MM.1S (cell line): ENCODE data around the gene PABPC3.

Experiments
- DNase-seq: peaks from one replicate; pipeline ENCODE4 v3.0.0-alpha.2; 2015
- H2AFZ ChIP-seq: fragments of 300-600 bp; sonication (generic); 2 replicates; pipeline ENCODE4 v1.6.0; 2016; ENCODE audit warnings: antibody characterized with exemption, low read length
- H3F3A ChIP-seq: fragments of 300-600 bp; sonication (generic); 2 replicates; pipeline ENCODE4 v1.6.1; 2016; ENCODE audit warnings: mild to moderate bottlenecking, antibody characterized with exemption, low read length, moderate library complexity, mixed read lengths; ENCODE audit not compliant: insufficient read depth
- H3K27ac ChIP-seq: fragments of 300-600 bp; sonication (generic); 2 replicates; pipeline ENCODE4 v1.5.1; 2016; ENCODE audit warnings: mild to moderate bottlenecking, low read length
- H3K27me3 ChIP-seq: fragments of 300-600 bp; sonication (generic); replicated peaks from 2 replicates; pipeline ENCODE4 v1.6.0; 2016; ENCODE audit warnings: low read length; ENCODE audit not compliant: insufficient read depth
- H3K36me3 ChIP-seq: fragments of 300-600 bp; sonication (generic); replicated peaks from 2 replicates; pipeline ENCODE4 v1.6.1; 2016; ENCODE audit warnings: mild to moderate bottlenecking, low read length, mixed read lengths; ENCODE audit not compliant: insufficient read depth
- H3K4me1 ChIP-seq: fragments of 300-600 bp; sonication (generic); 2 replicates; pipeline ENCODE4 v1.6.1; 2016; ENCODE audit warnings: low read length, mixed read lengths
- H3K4me2 ChIP-seq: fragments of 300-600 bp; sonication (generic); 2 replicates; pipeline ENCODE4 v1.6.0; 2016; ENCODE audit warnings: low read depth, low read length
- H3K4me3 ChIP-seq: fragments of 300-600 bp; sonication (generic); 2 replicates; pipeline ENCODE4 v1.5.1; 2016; ENCODE audit warnings: low read length, mixed read lengths
- H3K79me2 ChIP-seq: fragments of 300-600 bp; sonication (generic); 2 replicates; pipeline ENCODE4 v1.6.1; 2016; ENCODE audit warnings: mixed run types, low read length, mixed read lengths
- H3K9ac ChIP-seq: fragments of 300-600 bp; sonication (generic); 2 replicates; pipeline ENCODE4 v1.6.1; 2016; ENCODE audit warnings: low read length, mixed read lengths
- H3K9me2 ChIP-seq: fragments of 300-600 bp; sonication (generic); replicated peaks from 2 replicates; pipeline ENCODE4 v1.6.1; 2016; ENCODE audit warnings: mild to moderate bottlenecking, low read length, mixed read lengths; ENCODE audit not compliant: insufficient read depth
- H3K9me3 ChIP-seq: fragments of 300-600 bp; sonication (generic); replicated peaks from 2 replicates; pipeline ENCODE4 v1.6.1; 2016; ENCODE audit warnings: mild to moderate bottlenecking, low read length, mixed read lengths; ENCODE audit not compliant: insufficient read depth
- H4K20me1 ChIP-seq: fragments of 300-600 bp; sonication (generic); 2 replicates; pipeline ENCODE4 v1.6.1; 2016; ENCODE audit warnings: mild to moderate bottlenecking, low read length, moderate library complexity, mixed read lengths; ENCODE audit not compliant: insufficient read depth
- EZH2 ChIP-seq: fragments of 300-600 bp; sonication (generic); optimal IDR thresholded peaks from 2 replicates; pipeline ENCODE3; 2017; ENCODE audit warnings: low read depth, mild to moderate bottlenecking, antibody characterized with exemption, low read length, mixed read lengths
- EZH2phosphoT487 ChIP-seq: fragments of 300-600 bp; sonication (generic); IDR thresholded peaks from 2 replicates; pipeline ENCODE4 v1.6.1; 2018; ENCODE audit warnings: antibody characterized with exemption, low read length
- TF ChIP-seq, protein P1 (sequence below): fragments of 300-600 bp; sonication (generic); IDR thresholded peaks from 2 replicates; pipeline ENCODE4 v1.5.1; 2016; ENCODE audit warnings: antibody characterized with exemption, low read length, mixed read lengths

The PABPC3 gene

DNA sequence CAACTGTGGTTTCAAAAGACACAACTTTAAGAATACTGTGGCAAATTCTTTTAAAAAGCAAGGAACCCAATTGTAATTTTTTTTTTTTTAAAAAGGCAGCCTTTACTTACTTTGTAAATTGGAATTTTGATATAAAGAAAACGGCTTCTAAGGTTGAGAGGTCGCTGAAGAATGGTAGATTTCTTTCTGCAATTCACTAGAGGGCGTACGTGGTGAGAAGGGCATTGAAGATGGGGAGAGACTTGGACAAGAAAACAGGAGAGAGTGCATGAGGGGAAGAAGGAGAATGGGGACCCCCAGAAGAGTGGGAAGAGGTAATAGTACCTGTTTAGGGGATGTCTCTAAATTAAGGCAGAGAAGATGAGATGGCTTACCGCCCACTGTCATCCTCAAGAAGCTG lies 33.5 kb upstream of the PABPC3 start:
- Histone ChIP-seq H3K4me1 (no peaks in the 10 kb centered on the region), H3K79me2 (no peaks in the 10 kb centered on the region), H4K20me1 (no peaks in the 10 kb centered on the region), H3K9me2 (no peaks in the 10 kb centered on the region), H3K9ac (no peak overlapping the region), H3K9me3 (no peaks in the 10 kb centered on the region), H3K36me3 (no peaks in the 10 kb centered on the region), H3K4me2 (no peak overlapping the region), H3K27ac (no peak overlapping the region), H3K27me3 (no peaks in the 10 kb centered on the region), H3K4me3 (no peak overlapping the region), H2AFZ (no peak overlapping the region), H3F3A (no peaks in the 10 kb centered on the region)
- DNase-seq = no peak
- TF ChIP-seq EZH2 (no peak), EZH2phosphoT487 (no peak)
- TF ChIP-seq, protein P1, sequence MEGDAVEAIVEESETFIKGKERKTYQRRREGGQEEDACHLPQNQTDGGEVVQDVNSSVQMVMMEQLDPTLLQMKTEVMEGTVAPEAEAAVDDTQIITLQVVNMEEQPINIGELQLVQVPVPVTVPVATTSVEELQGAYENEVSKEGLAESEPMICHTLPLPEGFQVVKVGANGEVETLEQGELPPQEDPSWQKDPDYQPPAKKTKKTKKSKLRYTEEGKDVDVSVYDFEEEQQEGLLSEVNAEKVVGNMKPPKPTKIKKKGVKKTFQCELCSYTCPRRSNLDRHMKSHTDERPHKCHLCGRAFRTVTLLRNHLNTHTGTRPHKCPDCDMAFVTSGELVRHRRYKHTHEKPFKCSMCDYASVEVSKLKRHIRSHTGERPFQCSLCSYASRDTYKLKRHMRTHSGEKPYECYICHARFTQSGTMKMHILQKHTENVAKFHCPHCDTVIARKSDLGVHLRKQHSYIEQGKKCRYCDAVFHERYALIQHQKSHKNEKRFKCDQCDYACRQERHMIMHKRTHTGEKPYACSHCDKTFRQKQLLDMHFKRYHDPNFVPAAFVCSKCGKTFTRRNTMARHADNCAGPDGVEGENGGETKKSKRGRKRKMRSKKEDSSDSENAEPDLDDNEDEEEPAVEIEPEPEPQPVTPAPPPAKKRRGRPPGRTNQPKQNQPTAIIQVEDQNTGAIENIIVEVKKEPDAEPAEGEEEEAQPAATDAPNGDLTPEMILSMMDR = no peak

DNA sequence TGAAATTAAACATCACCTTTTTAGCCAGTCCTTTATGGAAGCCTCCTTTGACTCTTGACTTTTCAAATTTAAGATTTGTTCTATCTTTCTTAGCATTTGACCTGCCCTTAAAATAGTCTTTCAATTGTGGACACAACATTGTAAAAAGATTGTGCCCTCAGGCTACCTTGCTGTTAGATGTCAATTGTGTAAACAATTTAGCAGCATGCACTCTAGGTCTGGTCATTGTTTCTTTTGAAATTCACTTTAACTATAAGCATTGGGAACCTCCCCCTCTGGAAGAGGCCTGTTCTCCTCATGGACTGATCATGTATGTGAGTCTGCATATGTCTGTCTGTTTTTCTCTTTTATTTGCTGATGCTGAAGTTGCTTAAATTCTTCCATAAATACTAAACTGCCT lies 31.5 kb upstream of the PABPC3 start:
- H4K20me1 ChIP-seq = no peaks in the 10 kb centered on the region
- H3K27me3 ChIP-seq = no peaks in the 10 kb centered on the region
- no peaks in the 10 kb centered on the region for H3F3A ChIP-seq
- no peaks in the 10 kb centered on the region for H3K4me1 ChIP-seq
- TF ChIP-seq, protein P1 = no peak
- TF ChIP-seq EZH2phosphoT487 = no peak
- no peak for TF ChIP-seq EZH2
- no peak overlapping the region for H3K27ac ChIP-seq
- no peak overlapping the region for H2AFZ ChIP-seq
- H3K9ac ChIP-seq = no peak overlapping the region
- no peaks in the 10 kb centered on the region for H3K9me3 ChIP-seq
- no peak overlapping the region for H3K4me3 ChIP-seq
- no peak overlapping the region for H3K4me2 ChIP-seq
- DNase-seq = no peak
- H3K36me3 ChIP-seq = no peaks in the 10 kb centered on the region
- H3K9me2 ChIP-seq = no peaks in the 10 kb centered on the region
- H3K79me2 ChIP-seq = no peaks in the 10 kb centered on the region

GRCh38 chr13:25065974-25066770 lies 29.8 kb upstream of the PABPC3 start:
- Histone ChIP-seq H3K4me3 (no peak overlapping the region), H3K9me3 (no peaks in the 10 kb centered on the region), H4K20me1 (no peaks in the 10 kb centered on the region), H3K9ac (no peak overlapping the region), H3K27ac (no peak overlapping the region), H3K36me3 (no peaks in the 10 kb centered on the region), H3K27me3 (no peaks in the 10 kb centered on the region), H3F3A (no peaks in the 10 kb centered on the region), H3K4me1 (no peaks in the 10 kb centered on the region), H2AFZ (no peak overlapping the region), H3K9me2 (no peaks in the 10 kb centered on the region), H3K4me2 (no peak overlapping the region), H3K79me2 (no peaks in the 10 kb centered on the region)
- no peak for DNase-seq
- TF ChIP-seq EZH2 = no peak
- TF ChIP-seq, protein P1 = no peak
- no peak for TF ChIP-seq EZH2phosphoT487
